HepG2 (cell line): ENCODE data around the gene DUS2.

ENCODE experiments used
- EZH2 ChIP-seq: conservative IDR thresholded peaks from 2 replicates; pipeline ENCODE4 v1.6.1; 2012; ENCODE audit warnings: mild to moderate bottlenecking, low read depth, low read length, moderate library complexity
- HNF4G ChIP-seq, 2 experiments: sonication (generic) in 1 of 2; formaldehyde crosslinking in 1 of 2; IDR thresholded peaks; 2 replicates each; pipeline versions ENCODE4 v1.4.0 to v1.6.1; 2011 to 2020; ENCODE audit warnings: borderline replicate concordance in 2 of 2, low read depth in 2 of 2, mild to moderate bottlenecking in 2 of 2, low read length in 1 of 2, missing genetic modification reagents in 1 of 2, moderate library complexity in 1 of 2
- MTF2 ChIP-seq: sonication (generic); formaldehyde crosslinking; IDR thresholded peaks from 2 replicates; pipeline ENCODE4 v1.5.0; 2020; ENCODE audit warnings: missing genetic modification reagents, borderline replicate concordance
- ZNF12 ChIP-seq: sonication (generic); formaldehyde crosslinking; IDR thresholded peaks from 2 replicates; pipeline ENCODE4 v1.5.0; 2020; ENCODE audit warnings: missing genetic modification reagents
- ZNF484 ChIP-seq: sonication (generic); formaldehyde crosslinking; IDR thresholded peaks from 2 replicates; pipeline ENCODE4 v1.5.1; 2020; ENCODE audit warnings: mild to moderate bottlenecking, low read depth, missing genetic modification reagents, borderline replicate concordance

DNA sequence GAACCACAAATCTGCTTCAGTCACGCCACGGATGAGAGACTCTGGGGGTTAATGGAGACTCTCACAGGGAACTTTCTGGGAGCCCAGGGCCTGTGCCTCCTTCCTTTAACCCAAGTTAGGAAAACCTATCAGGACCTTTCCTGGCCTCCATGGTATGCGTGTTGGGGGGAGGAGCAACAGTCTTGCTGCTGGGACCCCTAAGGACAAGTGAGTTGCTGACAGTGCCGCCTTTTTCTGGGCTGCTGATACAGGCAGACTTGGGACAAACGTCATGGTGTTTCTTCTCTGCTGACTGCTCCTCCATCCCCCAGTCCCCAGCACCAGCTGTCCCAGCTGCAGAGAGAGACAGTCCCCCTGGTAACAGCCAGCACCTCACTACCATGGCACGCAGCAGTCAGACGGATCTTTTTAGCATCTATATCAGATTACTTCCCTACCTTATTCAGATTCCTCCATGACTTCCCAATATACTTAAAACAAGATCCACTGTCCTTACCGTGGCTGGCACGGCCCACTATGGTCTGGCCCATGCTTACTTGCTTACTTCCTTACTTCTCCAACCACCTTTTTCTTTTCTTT lies 13.8 kb upstream of the DUS2 start:
- TF ChIP-seq HNF4G (IDR thresholded peaks at IDR 0.05; ENCODE audit: borderline replicate concordance, low read depth, low read length) (no peak), HNF4G (CRISPR knock-in tag; IDR thresholded peaks at IDR 0.05; ENCODE audit: borderline replicate concordance, low read depth) (no peak), ZNF12 (no peak), ZNF484 (CRISPR knock-in tag) (no peak), EZH2 (no peak), MTF2 (CRISPR knock-in tag) (no peak)
